ENCODE results near the gene C11orf68.
A peak's percentile ranks its signal among the peaks of the same experiment; 100 is the strongest.

The C11orf68 gene

GRCh38 chr11:65912845-65913244 lies 6.0 kb downstream of the C11orf68 start:
- no peak overlapping the region for H3K27ac ChIP-seq (replicated peaks)
- no peaks in the 10 kb centered on the region for H3K27me3 ChIP-seq (ENCODE audit: insufficient read depth, poor library complexity, severe bottlenecking)
- no peak for DNase-seq (ENCODE audit: low read depth in 1 of 2, low spot score in 1 of 2)
- H3K4me3 ChIP-seq (replicated peaks; ENCODE audit: insufficient read depth, low read length): no peak overlapping the region
- no peak for TF ChIP-seq CTCF (IDR thresholded peaks at IDR 0.05; ENCODE audit: insufficient read depth, low read length)
- TF ChIP-seq REST (IDR thresholded peaks at IDR 0.05; ENCODE audit: insufficient replicate concordance, low read depth): no peak
- TF ChIP-seq POLR2AphosphoS5 (IDR thresholded peaks at IDR 0.05; ENCODE audit: low read depth): no peak
- no peak for TF ChIP-seq GABPA (IDR thresholded peaks at IDR 0.05; ENCODE audit: low read depth)
- TF ChIP-seq SPI1 (IDR thresholded peaks at IDR 0.05; ENCODE audit: borderline replicate concordance, low read depth): no peak

GRCh38 chr11:65911682-65912568 lies 6.9 kb downstream of the C11orf68 start:
- Histone ChIP-seq H3K27ac (replicated peaks) (0 out of 2 replicates have a peak overlapping the region, but pooled peaks have one; percentile 27), H3K4me3 (replicated peaks; ENCODE audit: insufficient read depth, low read length) (no peak overlapping the region), H3K27me3 (ENCODE audit: insufficient read depth, poor library complexity, severe bottlenecking) (no peaks in the 10 kb centered on the region)
- no peak for DNase-seq (ENCODE audit: low read depth in 1 of 2, low spot score in 1 of 2)
- TF ChIP-seq CTCF (IDR thresholded peaks at IDR 0.05; ENCODE audit: insufficient read depth, low read length) (no peak), GABPA (IDR thresholded peaks at IDR 0.05; ENCODE audit: low read depth) (no peak), POLR2AphosphoS5 (IDR thresholded peaks at IDR 0.05; ENCODE audit: low read depth) (no peak), SPI1 (IDR thresholded peaks at IDR 0.05; ENCODE audit: borderline replicate concordance, low read depth) (peak; percentile 74), REST (IDR thresholded peaks at IDR 0.05; ENCODE audit: insufficient replicate concordance, low read depth) (peak; percentile 45)

- Histone ChIP-seq H3K4me3 (replicated peaks; ENCODE audit: insufficient read depth, low read length) (no peak overlapping the region), H3K27ac (replicated peaks) (no peak overlapping the region), H3K27me3 (ENCODE audit: insufficient read depth, poor library complexity, severe bottlenecking) (no peaks in the 10 kb centered on the region)
- DNase-seq (ENCODE audit: low read depth in 1 of 2, low spot score in 1 of 2): no peak
- no peak for TF ChIP-seq REST (IDR thresholded peaks at IDR 0.05; ENCODE audit: insufficient replicate concordance, low read depth)
- no peak for TF ChIP-seq GABPA (IDR thresholded peaks at IDR 0.05; ENCODE audit: low read depth)
- no peak for TF ChIP-seq POLR2AphosphoS5 (IDR thresholded peaks at IDR 0.05; ENCODE audit: low read depth)
- no peak for TF ChIP-seq CTCF (IDR thresholded peaks at IDR 0.05; ENCODE audit: insufficient read depth, low read length)
- no peak for TF ChIP-seq SPI1 (IDR thresholded peaks at IDR 0.05; ENCODE audit: borderline replicate concordance, low read depth)
These were observed 11.0 kb downstream of the C11orf68 start for GRCh38 chr11:65907878-65908277.

Data from HL-60 (cell line).